ENCODE measurements around the gene HSF5.

DNA sequence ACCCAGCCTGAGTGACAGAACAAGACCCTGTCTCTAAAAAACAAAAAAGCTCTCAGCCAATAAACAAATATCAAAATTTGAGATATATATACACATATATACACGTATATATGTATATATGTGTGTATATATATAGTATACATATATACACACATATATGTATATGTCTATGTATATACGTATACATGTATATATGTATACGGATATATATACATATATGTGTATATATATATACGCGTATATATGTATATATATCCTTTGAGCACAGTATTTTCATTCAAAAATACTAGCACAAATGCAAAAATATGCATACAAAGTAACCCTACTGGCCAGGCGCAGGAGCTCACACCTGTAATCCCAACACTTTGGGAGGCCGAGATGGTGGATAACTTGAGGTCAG, 13.2 kb upstream of the HSF5 start:
- TF ChIP-seq, protein P1, sequence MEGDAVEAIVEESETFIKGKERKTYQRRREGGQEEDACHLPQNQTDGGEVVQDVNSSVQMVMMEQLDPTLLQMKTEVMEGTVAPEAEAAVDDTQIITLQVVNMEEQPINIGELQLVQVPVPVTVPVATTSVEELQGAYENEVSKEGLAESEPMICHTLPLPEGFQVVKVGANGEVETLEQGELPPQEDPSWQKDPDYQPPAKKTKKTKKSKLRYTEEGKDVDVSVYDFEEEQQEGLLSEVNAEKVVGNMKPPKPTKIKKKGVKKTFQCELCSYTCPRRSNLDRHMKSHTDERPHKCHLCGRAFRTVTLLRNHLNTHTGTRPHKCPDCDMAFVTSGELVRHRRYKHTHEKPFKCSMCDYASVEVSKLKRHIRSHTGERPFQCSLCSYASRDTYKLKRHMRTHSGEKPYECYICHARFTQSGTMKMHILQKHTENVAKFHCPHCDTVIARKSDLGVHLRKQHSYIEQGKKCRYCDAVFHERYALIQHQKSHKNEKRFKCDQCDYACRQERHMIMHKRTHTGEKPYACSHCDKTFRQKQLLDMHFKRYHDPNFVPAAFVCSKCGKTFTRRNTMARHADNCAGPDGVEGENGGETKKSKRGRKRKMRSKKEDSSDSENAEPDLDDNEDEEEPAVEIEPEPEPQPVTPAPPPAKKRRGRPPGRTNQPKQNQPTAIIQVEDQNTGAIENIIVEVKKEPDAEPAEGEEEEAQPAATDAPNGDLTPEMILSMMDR (IDR thresholded peaks at IDR 0.05): no peak
- no peak for TF ChIP-seq EZH2 (IDR thresholded peaks at IDR 0.05; ENCODE audit: borderline replicate concordance, insufficient read depth, low read depth, low read length, poor library complexity, severe bottlenecking)
